GM12865 (cell line): ENCODE data around the gene TACSTD2.
"Not testable (repeated sequence)": the region's sequence is repeated elsewhere in the genome, so short reads cannot be mapped to it uniquely, and the experiment has no call there.

ENCODE experiments used
- DNase-seq: peaks from one replicate; pipeline ENCODE4 v3.0.0; 2010; ENCODE audit warnings: low read depth
- H3K4me3 ChIP-seq: 2 replicates; pipeline ENCODE4 v1.5.1; 2011; ENCODE audit warnings: mild to moderate bottlenecking, low read depth, low read length, control low read depth
- TF ChIP-seq, protein P1 (sequence below): IDR thresholded peaks from 2 replicates; pipeline ENCODE4 v1.5.1; 2011; ENCODE audit warnings: low read length, control low read depth, low read depth, inconsistent platforms; ENCODE audit not compliant: insufficient read depth; ENCODE audit errors: missing control alignments

The TACSTD2 gene

DNA sequence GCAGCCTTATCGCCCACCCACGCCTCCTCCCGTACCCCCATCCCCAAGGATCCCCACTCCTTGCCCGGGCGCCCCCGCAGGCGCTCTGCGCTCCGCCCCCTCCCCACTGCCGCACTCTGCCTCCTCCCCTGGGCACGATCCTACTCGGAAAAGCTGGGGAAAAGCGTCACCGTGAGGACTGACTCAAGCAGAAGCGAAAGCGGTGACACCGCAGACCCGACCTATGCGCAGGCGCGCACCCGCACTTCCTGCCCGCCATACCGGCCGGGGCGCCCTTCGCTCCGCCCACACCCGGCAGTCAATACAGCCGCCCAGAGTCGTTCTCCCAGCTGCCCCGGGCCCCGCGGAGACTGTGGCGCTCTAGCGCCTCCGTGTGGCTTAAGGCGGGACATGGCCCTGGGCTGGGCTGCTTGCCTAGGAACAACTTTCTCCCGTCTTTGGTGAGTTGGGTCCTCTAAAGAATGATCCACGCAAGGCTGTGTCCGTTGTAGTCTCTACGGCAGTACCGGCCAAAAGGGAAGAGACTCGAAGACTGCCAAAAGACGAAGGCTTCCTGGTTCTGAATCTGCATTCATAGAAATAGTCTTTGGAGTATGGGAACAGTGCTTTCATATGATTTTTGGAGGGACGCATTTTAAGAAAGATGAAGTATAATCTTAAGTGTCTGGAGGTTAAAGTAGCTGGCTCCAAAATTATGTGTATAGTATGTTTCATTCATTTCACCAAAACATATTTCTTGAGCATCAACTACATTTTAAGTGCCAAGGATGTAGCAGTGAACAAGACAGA is 30.3 kb downstream of the TACSTD2 start, which contains the start of gene OMA1:
TSS of gene OMA1 (minus strand) at position 207 of the 789 bp plus-strand sequence. CDS start 7,432 bp downstream, outside the sequence.
- peak within 1 kb of the TSS; percentile 77 for H3K4me3 ChIP-seq
- peak; percentile 98 for DNase-seq
- TF ChIP-seq, protein P1, sequence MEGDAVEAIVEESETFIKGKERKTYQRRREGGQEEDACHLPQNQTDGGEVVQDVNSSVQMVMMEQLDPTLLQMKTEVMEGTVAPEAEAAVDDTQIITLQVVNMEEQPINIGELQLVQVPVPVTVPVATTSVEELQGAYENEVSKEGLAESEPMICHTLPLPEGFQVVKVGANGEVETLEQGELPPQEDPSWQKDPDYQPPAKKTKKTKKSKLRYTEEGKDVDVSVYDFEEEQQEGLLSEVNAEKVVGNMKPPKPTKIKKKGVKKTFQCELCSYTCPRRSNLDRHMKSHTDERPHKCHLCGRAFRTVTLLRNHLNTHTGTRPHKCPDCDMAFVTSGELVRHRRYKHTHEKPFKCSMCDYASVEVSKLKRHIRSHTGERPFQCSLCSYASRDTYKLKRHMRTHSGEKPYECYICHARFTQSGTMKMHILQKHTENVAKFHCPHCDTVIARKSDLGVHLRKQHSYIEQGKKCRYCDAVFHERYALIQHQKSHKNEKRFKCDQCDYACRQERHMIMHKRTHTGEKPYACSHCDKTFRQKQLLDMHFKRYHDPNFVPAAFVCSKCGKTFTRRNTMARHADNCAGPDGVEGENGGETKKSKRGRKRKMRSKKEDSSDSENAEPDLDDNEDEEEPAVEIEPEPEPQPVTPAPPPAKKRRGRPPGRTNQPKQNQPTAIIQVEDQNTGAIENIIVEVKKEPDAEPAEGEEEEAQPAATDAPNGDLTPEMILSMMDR = peak; percentile 98

DNA sequence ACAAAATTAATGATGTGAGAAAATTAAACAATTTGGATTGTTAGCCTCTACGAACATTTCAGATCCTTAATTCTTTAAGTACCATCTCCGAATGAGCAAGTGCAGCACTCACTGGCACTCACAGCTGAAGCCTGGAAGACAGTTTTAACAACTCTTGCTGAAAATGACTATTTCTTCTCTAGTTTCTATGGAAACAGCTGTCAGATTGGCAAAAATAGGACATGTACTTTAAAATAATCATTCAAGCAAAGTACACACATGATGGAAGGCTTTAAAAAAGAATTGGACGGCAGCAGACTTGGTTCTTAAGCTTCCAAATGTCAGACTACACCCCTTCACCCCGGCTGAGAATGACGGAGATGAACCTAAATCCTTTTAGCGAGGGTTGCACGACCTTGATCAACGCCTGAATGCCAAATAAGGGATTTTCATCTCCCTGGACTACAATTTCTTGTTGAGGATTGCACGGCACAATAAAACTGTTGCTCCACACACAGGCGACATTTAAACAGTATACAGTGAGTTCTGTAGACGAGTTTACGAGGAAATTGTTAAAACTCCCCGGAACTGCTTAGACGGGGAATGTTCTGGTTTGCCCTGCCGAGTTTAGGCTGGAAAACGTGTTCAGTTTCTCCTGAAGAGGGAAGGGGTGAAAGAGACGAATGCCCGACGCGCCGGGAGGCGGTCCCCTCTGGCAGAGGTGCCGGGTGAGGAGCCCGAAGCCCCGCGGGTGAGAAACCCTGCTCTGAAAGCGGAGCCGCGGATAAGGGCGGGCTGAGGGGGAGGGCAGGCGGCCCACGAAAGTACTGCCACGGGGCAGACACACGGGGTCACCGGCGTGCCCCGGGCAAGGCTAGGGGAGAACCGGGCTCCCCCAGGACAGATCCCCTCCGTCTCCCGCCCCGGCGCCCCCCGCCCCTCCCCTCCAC is 31.2 kb downstream of the TACSTD2 start:
- peak overlapping the region; percentile 77 for H3K4me3 ChIP-seq
- TF ChIP-seq, protein P1 = no peak
- DNase-seq = peak; percentile 69

DNA sequence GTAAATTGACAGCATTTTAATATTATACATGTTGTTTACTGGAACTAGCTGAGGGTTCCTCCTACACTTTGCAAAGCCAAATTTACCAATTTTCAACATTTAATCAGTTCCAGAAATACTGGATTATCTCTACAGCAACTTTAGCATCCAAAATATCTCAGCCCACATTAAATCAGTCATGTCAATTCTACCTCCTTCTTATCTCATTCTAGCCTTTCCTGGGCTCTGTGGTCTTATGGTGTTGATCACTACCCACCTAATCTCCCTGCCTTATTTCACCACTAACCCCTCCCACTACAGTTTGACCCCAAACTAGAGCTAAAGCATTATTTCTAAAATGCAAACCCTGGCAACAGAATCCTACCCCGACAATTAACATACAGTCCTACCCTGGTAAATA is 33.8 kb downstream of the TACSTD2 start:
- no peak overlapping the region for H3K4me3 ChIP-seq
- TF ChIP-seq, protein P1 = no peak
- DNase-seq = no peak

DNA sequence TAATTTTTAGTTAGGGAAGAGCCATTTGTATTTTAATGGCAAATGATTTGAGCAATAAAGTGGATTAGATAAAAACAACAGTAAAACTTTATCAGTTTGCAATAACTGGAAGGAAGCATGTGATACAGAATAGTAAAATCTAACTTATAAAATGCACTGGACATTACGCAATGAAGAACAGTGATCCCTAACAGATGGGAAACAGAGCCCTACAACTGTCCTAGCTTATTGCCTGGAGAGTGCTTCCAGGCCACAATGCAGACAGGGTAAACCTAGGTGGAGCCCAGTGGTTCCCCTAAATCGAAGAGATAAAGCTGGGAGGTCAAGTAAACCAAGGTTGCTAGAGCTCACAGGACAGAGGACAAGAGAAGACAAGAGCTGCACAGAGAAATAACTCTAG is 37.5 kb downstream of the TACSTD2 start:
- no peak overlapping the region for H3K4me3 ChIP-seq
- TF ChIP-seq, protein P1 = no peak
- DNase-seq = no peak

DNA sequence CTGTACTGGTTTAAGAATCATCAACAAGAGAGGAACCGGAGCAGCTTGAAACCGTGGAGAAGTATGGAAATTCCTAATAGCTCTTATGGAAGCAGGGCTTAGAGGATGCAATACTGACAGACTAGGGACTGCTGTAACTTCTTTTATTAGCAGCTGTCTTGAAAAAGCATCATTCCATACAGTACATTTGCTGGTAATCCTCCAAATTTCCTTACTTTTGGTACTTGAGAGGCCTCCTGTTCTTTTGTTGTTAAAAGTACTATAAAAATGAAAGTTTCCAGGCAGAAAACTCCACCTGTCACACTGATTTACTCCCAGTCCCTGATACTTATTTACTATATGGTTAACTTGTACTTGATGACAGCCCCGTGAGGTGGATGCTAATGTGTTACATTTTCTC is 38.2 kb downstream of the TACSTD2 start:
- TF ChIP-seq, protein P1 = no peak
- DNase-seq = no peak
- no peak overlapping the region for H3K4me3 ChIP-seq

DNA sequence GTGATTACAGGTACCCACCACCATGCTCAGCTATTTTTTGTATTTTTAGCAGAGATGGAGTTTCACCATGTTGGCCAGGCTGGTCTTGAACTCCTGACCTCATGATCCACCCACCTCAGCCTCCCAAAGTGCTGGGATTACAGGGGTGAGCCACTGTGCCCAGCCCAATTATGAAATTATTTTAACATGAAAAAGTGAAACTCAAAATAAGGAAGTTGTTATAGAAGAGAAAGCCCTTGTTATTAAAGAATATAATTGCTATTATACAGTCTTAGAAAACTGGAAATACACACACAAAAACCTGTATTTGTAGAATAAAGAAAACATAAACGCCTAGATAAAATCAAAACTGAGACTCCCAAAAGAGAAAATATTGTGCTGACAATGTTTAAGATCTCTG is 45.2 kb downstream of the TACSTD2 start:
- not testable (repeated sequence) for H3K4me3 ChIP-seq, DNase-seq

DNA sequence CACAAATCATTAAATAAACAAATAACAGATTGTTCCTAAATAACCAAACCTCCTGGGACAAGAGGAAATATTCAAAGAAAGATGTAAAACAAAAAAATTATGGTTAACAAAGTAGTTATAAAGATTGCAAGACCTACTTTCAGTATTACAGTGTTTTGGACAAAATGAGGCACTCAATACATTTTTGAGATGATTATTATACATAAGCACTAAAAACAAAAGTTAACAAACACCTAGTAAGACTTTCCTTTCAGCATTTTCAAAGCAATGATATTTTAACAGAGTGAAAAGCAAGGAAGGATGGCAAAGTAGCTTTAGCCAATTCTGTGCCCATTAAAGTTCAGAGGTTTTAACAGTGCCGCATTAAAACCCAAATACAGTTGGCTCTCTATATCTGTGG is 47.8 kb downstream of the TACSTD2 start:
- DNase-seq = no peak
- no peak overlapping the region for H3K4me3 ChIP-seq
- TF ChIP-seq, protein P1 = no peak
